Activated CD4-positive, alpha-beta T cell treated with anti-CD3 and anti-CD28 coated beads, Interleukin-2, amount 50 U/mL, for 48 hours (primary cell): ENCODE data around the gene ZNF407.

Experiments
- DNase-seq, 2 experiments: peaks; one replicate each; pipeline ENCODE4 v3.0.0-alpha.2; 2020

Gene ZNF407

DNA sequence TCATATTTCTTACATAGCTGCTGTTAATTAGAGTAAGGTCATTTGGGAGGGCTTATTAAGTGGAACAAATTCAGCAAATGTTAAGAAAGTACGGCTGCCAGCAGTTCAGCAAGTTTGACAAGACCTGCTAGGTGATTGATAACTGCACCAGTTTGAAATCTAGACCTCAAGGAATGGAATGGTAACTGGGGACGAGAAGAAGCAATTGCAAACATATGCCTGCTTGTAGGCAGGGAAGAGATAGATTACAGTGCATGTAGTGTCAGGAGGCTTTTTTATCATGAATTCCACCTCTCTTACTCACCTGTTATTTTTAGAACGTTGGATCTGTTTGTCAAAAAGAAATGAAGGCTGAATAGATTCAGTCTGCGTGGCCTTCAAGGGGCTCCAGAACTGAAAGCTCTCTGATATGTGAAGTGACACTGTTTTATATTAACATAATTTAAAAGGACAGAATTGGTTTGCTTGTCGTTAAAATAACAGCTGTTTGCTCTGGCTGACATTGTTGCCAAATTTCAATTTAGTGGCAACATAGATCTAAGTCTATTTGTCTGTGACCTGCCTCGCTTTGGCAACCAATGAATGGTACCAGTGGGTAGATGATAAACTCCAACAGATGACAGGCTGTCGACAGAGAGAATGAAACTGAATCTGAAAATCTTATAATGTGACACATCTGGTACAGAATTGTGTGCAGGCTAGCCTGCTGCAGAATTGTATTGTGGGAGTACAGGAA, 199.3 kb downstream of the ZNF407 start:
- peak in 1 of 2 experiments; percentile 1 for DNase-seq

GRCh38 chr18:74797577-74798151, 200.0 kb downstream of the ZNF407 start:
- DNase-seq: no peak

- DNase-seq: no peak
Observed at GRCh38 chr18:74799542-74799941, 201.9 kb downstream of the ZNF407 start.

DNA sequence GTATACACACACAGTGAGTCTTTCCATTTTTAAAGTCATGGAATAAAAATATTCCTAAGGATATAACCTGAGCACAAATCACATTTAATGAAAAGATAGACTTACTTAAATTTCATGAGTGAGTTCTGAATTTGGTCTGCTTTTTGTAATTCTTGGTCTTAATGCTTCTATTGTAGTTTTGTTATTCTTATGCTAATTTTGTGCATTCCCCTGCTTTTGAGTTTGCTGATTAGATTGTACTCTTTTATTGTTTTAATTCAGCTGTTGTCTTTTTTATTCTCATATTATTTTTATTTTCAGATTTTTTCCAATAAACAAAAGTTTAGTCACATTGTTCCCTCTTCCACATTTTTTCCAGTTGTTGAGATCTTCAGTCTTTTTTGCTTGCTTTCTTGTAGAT, 202.4 kb downstream of the ZNF407 start:
- no peak for DNase-seq

DNA sequence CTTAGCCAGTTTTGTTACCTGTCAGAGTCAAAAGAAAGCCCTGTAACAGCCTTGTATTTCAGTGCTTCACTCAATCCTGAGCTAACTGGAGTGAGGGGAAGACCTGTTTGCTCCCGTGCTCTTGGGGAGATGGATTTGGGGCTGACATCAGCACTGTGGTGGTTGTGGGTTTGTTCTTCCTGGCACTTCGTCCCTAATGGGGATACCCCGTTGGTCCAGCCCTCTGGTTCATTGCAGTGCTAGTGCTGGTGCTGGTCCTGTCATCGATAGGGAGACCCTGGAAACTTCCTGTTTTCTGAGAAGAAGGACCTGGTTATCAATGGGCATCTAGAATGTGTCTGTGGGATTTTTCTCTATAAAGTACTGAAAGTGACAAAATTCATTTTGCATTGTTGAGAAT, 205.4 kb downstream of the ZNF407 start:
- DNase-seq: no peak

- no peak for DNase-seq
Observed at GRCh38 chr18:74803769-74804168, 206.1 kb downstream of the ZNF407 start.

GRCh38 chr18:74804677-74805076, 207.0 kb downstream of the ZNF407 start:
- DNase-seq: no peak

DNA sequence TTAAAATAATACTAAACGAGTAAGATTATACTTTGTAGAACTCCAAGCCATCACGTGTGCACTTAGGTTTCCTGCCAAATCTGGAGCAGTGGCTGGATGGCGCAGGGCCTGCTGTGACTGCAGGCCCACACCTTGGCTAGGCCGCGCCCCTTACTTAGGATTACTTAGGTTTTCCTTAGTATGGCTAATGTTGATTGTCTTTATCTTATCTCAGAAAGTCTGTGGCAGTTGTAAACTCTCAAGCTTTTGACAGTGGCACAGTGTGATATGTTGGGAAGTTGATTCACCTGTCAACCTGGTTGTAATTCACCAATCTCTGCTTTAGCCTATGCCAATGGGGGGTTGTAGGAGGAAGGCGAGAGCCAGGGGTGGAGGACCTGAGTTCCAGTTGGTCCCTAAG, 208.4 kb downstream of the ZNF407 start:
- no peak for DNase-seq

GRCh38 chr18:74806700-74807416, 209.2 kb downstream of the ZNF407 start:
- DNase-seq: no peak

DNA sequence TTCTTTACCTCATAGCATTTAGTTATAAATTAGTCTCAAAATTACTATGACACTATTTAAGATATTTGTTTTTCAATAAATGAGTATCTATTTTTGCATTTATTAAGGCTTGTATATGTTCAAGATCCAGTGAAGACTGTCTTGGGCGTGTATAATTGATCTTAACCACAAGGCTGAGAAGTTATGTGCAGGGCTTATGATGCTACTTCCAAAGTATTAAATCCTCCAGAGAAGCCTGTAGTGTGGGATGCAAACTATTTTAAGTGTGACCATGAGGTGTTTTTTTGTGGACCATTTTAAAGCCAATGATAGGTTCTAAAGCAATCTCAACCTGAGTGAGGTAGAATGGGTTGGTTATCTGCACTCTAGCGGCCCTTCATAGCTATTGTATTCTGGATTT, 219.9 kb downstream of the ZNF407 start:
- DNase-seq: no peak

DNA sequence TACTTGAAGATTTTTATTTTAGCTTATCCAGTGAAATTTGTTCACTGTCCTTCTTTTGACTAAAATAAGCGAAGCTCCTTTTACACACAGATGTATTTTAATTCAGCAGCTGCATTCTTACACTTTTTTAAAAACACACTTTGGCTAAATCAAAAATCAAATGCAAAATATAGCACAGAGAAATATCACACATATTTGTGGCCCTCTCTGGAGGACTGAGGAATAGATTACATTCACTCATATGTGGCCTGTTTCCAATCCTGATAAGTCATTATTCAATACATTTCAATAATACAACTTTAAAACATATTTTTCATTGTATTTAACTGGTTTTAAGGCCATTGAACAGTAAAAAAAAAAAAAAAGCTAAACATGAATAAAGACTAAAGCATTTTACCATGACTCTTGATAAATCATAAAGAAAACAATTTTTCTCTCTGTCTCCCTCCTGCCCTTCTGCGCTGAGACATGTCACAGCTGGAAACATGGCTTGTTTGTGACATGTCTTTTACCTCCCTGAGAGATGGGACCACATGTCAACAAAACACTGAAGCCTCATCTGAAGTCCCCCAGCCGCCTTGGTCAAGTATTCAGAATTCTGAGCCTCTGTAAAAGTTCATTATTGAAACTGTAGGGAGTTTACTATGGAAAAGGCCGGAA, 221.0 kb downstream of the ZNF407 start:
- DNase-seq: no peak

DNA sequence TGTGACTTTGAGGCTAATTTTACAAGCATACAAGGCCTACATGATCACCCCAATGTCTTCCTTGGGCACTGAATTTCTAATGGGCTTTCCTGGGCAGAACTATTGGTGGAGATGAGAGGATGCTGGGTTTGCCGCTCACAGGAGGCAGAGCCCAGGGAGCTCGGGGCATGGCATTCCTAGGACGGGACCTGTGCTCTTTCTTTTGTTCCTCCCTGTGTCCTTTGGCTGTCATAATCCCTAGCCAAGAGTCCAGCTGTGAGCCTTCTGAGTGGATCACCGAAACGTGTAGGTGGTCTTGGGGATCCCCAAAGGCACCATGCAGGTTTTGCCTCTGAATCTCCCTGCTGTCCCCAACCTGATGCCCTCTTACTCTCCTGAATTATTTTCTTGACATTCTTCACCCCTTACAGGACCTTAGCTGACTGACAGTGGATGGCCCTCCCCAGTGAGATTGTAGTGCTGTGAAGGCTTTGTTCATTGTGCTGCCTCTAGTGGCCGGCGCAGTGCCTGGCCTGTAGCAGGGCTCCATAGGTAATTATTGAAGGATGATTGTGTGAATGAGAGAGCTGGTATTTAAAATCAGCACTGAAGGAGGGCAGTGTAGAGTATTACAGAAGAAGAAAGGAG, 221.9 kb downstream of the ZNF407 start:
- no peak for DNase-seq

- DNase-seq: no peak
Observed at GRCh38 chr18:74820160-74820780, 222.6 kb downstream of the ZNF407 start.

- no peak for DNase-seq
Observed at GRCh38 chr18:74825460-74825859, 227.8 kb downstream of the ZNF407 start.

DNA sequence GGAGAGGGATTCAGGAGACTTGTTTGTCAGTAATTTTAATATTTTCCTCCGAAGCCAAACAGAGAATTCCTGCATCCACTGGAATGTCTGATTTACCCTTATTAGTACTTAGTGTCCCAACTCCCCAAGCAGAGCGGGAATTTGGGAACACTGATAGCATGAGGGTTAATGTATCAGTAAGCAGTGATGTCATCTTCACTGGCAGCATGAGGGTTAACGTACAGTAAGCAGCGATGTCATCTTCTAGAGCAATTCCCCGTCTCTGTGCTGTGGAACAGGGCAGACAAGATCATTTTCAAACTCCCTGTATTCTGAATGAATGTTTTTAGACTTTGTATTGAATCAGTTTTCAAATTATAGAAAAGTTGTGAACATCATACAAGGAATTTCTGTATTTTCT, 228.9 kb downstream of the ZNF407 start:
- no peak for DNase-seq

- DNase-seq: no peak
Observed at GRCh38 chr18:74828200-74828599, 230.5 kb downstream of the ZNF407 start.

DNA sequence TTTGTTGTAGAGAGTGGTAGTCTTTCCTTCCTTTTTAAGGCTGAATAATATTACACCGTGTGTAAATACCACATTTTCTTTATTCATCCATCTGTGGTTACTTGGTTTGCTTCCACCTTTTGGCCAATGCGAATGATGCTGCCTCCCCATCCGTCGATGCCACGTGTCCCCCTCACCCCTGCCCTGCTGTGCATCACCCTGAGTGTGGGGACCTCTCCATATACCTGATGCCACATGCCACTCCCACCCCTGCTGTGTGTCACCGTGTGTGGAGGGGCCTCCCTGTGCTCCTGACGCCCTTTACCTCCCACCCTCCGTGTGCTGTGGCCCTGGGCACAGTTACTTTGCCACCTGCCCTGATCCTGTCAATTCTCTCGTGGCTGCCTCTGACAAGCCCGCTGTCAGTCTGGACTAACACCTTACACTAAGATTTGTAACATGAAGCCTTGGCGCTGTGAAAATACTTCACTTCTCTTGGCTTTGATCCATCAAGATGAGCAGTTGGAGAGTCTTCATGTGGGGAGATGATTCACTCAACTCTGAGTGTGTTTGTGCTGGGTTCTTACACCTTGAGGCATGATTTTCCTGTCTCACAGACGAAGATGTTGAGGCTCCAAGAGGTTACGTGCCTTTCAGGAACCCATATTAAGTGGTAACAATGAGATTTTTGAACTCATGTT, 234.0 kb downstream of the ZNF407 start:
- no peak for DNase-seq

DNA sequence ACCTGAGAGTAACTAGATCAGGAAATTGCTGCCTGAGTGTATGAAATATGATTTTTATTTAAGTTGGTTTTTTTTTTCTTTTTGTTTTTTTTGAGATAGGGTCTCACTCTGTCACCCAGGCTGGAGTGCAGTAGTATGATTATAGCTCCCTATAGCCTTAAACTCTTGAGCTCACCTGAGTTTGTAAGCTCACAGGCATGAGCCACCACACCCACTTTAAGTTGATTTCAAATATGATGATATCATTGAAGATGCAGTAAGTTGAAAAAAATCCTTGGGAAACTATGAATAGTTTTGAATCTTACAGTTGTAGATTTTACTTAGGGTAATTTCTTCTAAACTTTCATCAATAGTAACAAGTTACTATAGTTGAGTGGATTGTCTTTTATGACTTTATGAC, 234.7 kb downstream of the ZNF407 start:
- no peak for DNase-seq

DNA sequence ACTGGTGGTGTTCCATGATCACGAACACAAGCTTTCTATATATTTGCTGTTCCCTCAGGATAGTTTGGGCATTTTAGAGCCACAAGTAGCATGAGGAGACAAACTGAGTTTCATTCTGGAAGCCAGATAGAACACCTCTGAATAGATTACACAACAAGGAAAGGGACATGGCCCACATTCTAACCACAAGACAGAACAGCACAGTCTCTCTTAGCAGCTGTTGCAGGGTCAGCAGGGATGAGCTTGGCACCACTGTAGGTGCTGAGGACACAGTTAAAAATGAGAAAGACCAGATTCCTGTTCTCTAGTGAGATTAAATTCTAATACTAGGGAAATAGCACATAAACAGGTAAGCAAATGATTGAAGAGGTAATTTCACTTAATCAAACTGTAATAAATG, 235.3 kb downstream of the ZNF407 start:
- DNase-seq: no peak

DNA sequence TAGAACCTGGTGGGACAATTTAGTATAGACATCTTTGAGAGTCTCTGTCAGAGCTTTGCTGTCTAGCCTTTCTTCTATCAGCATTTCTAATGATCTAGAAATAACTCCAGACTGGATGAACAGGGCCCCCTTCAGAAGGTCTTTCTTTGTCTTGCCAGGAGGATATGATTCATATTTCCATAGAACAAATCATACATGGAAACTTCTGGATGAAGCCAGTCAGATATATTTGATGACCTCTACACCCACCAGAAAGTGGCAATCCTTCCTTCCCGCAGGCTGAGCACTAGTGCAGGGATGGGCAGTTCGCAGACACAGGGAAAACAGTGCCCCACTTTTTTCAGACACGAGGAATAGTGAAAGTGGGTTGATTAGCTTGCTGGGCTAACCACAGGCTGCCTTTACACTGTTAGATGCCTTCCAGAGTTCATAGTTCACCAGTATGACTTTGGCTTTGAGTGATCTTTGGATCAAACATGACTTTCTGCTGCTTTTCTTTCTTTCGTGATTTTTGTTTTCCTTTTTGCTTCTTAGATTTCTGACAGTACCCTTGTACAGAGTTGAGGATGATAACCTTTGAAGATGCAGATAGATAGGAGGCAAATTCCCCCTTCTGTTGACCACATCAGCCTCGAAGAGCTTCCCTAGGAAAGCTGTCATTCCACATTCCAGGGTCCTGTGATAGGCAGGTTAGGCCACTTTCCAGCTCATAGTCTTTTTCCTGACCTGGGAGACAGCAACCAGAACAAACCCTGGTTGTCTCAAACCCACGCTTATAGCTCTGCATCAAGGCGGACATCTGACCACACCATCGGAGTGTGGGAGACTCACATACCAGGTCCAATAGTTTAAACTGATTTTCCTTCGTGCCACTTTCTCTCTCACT, 237.0 kb downstream of the ZNF407 start:
- DNase-seq: no peak
